Colonic mucosa (tissue), 4 donors: ENCODE measurements around the gene PSMB3. TPM values are rescaled to one million over a fixed set of nuclear protein-coding genes. Genes with fewer than 3 reads are reported as not detected.
A peak's percentile ranks its signal among the peaks of the same experiment; 100 is the strongest.

ENCODE experiments used
- DNase-seq: peaks from one replicate; pipeline ENCODE4 v3.0.0-alpha.2; 2020
- H3K27ac ChIP-seq: fragments of 200-600 bp; one replicate; pipeline ENCODE4 v1.8.0; 2021
- H3K27me3 ChIP-seq: fragments of 200-600 bp; one replicate; pipeline ENCODE4 v1.8.0; 2021
- H3K36me3 ChIP-seq: fragments of 200-600 bp; one replicate; pipeline ENCODE4 v1.8.0; 2021
- H3K4me1 ChIP-seq: fragments of 200-600 bp; one replicate; pipeline ENCODE4 v1.8.0; 2021; ENCODE audit warnings: mild to moderate bottlenecking
- H3K4me3 ChIP-seq: fragments of 200-600 bp; one replicate; pipeline ENCODE4 v1.8.0; 2021
- H3K9ac ChIP-seq, 2 donors: one replicate each; pipeline ENCODE4 v1.7.0; 2013; ENCODE audit warnings: control low read depth in 2 of 2, low read depth in 2 of 2, low read length in 2 of 2
- H3K9me3 ChIP-seq: fragments of 200-600 bp; one replicate; pipeline ENCODE4 v1.8.0; 2021
- intact Hi-C: fragments of 100-400 bp; cut with DNase I; formaldehyde crosslinking; loops from one replicate; pipeline ENCODE4 v1.14.1; 2022
- total RNA-seq, 2 donors: library from RNA; stranded (reverse); fragmentation: NEBNext Ultra II Directional in 1 of 2; extraction: Animal tissue kit (Norgen Biotek cat#: 25700) in 1 of 2; gene quantifications; one replicate each; pipeline ENCODE4 v1.2.1, GENCODE V29; 2021
- TF ChIP-seq, protein P1 (sequence below): fragments of 200-600 bp; IDR thresholded peaks from one replicate; pipeline ENCODE4 v1.8.0; 2022; ENCODE audit warnings: antibody characterized with exemption, mild to moderate bottlenecking
- donor health status: healthy.
- donor health status: DM: no; HTN: no; CAD: no.
- donor health status: DM: no; HTN: no; CAD: no.

PSMB3 gene
- total RNA-seq, 2 donors from 2014 or later, result 160 to 253 TPM

DNA sequence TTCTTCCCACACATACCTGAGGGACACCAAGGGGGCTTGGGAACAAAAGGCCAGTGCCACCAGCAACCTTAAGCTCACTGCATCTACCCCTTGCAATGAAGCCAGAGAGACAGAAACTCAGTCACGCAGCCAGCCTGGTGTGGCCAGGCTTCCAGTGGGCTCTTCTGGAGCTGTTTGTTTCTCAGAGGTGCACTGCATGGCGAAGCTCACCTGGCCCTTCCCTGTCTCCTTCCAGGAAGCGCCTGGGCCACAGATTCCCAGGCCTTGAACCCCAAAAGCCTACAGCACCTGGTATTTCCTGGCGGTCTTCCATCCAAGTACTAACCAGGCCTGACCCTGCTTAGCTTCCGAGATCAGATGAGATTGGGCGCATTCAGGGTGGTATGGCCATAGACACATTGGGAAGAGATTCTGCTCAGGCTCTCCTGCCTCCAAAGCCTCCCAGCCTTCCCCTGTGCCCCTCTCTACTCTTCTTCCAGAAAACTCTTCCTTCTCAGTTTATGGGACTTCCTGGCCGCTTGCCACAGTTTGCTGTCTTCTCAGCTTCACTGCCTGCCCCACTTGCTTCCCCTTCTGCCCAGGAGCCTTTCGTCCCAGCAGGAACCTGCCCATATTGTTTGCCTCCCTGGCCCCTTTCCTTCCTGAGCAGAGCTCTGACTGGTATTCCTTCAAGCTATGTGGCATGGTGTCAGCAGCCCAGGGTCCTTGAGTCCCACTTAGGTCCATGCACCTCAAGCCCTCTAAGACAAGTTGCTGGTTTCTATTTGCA lies 20.8 kb upstream of the PSMB3 start:
- H3K9ac ChIP-seq, result peak overlapping the region; percentile 25 to 99
- intact Hi-C loops, result no loop called here
- H3K4me1 ChIP-seq, result peaks cover 25% of the 10 kb centered on the region
- no peaks in the 10 kb centered on the region for H3K9me3 ChIP-seq
- H3K27me3 ChIP-seq, result no peaks in the 10 kb centered on the region
- H3K4me3 ChIP-seq, result peak overlapping the region; percentile 71
- DNase-seq, result peak; percentile 77
- TF ChIP-seq, protein P1, sequence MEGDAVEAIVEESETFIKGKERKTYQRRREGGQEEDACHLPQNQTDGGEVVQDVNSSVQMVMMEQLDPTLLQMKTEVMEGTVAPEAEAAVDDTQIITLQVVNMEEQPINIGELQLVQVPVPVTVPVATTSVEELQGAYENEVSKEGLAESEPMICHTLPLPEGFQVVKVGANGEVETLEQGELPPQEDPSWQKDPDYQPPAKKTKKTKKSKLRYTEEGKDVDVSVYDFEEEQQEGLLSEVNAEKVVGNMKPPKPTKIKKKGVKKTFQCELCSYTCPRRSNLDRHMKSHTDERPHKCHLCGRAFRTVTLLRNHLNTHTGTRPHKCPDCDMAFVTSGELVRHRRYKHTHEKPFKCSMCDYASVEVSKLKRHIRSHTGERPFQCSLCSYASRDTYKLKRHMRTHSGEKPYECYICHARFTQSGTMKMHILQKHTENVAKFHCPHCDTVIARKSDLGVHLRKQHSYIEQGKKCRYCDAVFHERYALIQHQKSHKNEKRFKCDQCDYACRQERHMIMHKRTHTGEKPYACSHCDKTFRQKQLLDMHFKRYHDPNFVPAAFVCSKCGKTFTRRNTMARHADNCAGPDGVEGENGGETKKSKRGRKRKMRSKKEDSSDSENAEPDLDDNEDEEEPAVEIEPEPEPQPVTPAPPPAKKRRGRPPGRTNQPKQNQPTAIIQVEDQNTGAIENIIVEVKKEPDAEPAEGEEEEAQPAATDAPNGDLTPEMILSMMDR, result no peak
- no peaks in the 10 kb centered on the region for H3K36me3 ChIP-seq
- H3K27ac ChIP-seq, result peak overlapping the region; percentile 92

DNA sequence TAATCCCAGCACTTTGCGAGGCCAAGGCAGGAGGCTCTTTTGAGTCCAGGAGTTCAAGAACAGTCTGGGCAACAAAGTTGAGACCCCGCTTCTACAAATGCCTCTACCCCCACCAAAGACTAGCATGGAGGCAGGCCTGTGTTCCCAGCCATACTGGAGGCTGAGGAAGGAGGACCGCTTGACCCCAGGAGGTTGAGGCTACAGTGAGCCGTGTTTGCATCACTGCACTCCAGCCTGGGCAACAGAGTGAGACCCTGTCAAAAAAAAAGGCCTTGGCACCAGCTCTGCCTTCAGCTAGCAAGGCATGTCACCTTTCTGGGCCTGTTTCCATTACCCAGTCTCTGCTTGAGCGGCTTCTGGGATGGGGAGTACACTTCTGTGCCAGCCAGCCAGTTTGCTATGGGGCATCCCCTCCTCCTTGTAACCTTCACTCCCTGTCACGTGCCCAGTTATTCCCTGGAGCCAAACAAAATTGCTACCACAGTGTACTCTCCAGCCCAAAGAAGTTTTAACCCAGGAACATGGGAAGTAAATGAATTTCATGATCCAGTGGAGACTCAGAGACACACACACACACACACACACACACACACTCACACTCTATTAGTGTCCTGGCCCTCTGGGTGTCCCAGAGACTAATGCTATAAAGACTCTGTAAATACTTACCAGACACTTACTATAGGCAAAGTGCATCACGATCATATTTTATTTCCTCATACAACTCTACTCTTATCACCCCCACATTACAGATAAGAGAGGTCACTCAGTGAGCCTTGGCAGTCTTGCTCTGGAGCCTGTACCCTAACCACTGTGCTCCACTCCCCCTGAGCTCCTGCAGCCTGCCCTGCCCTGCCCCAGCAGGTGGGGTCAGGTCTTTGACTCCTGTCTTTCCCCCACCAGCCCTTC lies 19.9 kb upstream of the PSMB3 start:
- Histone ChIP-seq H3K4me1 (peaks cover 25% of the 10 kb centered on the region), H3K9me3 (no peaks in the 10 kb centered on the region), H3K27me3 (no peaks in the 10 kb centered on the region), H3K4me3 (peak overlapping the region; percentile 71), H3K27ac (peak overlapping the region; percentile 92), H3K36me3 (no peaks in the 10 kb centered on the region), H3K9ac (peak overlapping the region in 1 of 2 donors; percentile 99)
- peak; percentile 72 for DNase-seq
- intact Hi-C loops, result no loop called here
- TF ChIP-seq, protein P1, result no peak

DNA sequence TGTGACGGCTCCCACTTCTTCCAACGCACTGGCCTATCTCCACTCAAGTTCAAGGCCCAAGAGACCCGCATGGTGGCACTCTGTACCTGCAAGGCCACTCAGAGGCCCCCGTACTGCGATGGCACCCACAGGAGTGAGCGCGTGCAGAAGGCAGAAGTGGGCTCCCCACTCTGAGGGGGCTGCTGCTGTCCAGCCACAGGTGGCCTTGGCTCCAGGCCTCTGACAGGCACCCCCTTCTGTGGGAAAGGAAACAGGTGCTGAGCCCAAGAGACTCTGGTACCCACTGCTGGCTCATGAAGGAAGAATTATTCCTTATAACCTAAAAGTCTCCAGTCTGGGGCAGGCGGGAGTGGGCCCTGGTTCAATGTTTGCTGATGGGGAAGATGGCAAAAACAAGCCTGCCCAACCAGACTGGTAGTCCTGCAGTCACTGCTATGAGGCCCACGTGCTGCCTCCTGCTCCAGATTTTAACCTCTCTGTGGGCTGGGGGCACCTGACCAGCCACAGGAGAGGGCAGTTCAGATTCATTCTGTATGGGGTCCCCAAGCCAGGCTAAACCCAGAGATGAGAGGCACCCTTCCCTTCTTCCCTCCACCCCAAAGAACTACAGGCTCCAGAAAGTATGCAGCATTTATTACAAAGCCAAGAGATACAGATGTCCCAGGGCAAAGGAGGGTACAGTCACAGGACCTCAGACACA lies 19.1 kb upstream of the PSMB3 start:
- TF ChIP-seq, protein P1, result no peak
- Histone ChIP-seq H3K9me3 (no peaks in the 10 kb centered on the region), H3K27me3 (no peaks in the 10 kb centered on the region), H3K4me1 (peaks cover 25% of the 10 kb centered on the region), H3K36me3 (no peaks in the 10 kb centered on the region), H3K9ac (peak overlapping the region in 1 of 2 donors; percentile 99), H3K27ac (peak overlapping the region; percentile 57), H3K4me3 (no peak overlapping the region)
- intact Hi-C loops, result no loop called here
- DNase-seq, result no peak

DNA sequence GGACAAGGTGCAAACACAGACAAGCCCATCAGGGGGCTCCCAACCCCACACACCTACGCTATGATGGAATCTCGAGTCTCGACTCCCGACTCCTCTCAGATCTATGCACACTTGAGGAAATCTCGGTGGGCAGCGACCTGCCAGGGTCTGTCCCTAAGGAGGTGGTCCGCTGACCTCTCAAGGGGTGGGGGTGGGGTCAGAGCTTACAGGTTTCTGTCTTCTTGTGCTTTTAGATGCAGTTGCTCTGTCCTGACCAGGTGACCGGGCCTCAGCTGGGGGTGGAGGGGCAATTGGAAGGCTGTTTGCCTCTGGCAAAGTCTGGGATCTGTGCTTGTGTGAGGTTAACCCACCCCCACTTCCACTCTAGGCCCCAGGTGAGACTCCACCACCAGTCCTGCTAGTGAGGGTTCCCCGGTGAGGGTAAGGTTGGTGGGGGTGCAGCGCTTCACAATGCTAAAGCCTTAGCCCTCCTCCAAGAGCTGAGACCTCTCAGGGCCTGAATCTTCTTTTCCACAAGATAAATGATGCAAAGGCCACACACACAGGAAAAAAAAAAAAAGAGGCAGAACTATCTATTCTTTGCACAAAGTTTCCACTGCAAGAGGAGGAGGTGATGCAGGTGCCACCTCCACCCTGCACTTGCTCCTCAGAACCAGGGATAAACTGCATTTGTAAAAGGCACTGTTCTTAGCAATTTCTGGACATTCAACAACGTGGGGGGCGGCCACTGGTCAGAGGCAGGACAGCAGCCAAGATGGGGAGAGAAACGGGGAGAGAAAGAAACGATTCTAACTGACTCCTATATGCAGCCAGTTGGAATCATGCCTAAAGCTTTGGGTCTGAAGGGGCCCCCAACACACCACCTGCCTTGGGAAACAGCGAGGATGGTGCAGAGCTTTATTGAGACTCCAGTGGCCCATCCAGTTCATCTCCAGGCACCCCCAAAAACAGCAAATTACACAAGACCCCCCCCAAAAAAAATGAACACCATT lies 18.3 kb upstream of the PSMB3 start:
- intact Hi-C loops, result loop anchor here (2.0 kb wide), 1 partner anchor 57 kb away; no protein-coding TSS in a partner anchor
- no peaks in the 10 kb centered on the region for H3K27me3 ChIP-seq
- no peaks in the 10 kb centered on the region for H3K9me3 ChIP-seq
- no peak for DNase-seq
- H3K9ac ChIP-seq, result no peak overlapping the region
- H3K4me3 ChIP-seq, result no peak overlapping the region
- TF ChIP-seq, protein P1, result no peak
- H3K4me1 ChIP-seq, result peaks cover 23% of the 10 kb centered on the region
- no peaks in the 10 kb centered on the region for H3K36me3 ChIP-seq
- no peak overlapping the region for H3K27ac ChIP-seq
